ENCODE results near the gene XDH. TPM values are rescaled to one million over a fixed set of nuclear protein-coding genes. Genes with fewer than 3 reads are reported as not detected.
A peak's percentile ranks its signal among the peaks of the same experiment; 100 is the strongest.

Gene XDH
- polyA plus RNA-seq, 1 donor (not counting 4 experiments of a cell fraction or from before 2014, with no cell fraction given): 40.6 TPM

- Histone ChIP-seq H3K9ac (ENCODE audit: control insufficient read depth, extremely low read depth, insufficient read depth, low read length) (no peak overlapping the region), H3K9me3 (ENCODE audit: control insufficient read depth, low read depth, low read length) (peaks cover 2% of the 10 kb centered on the region), H3K4me2 (ENCODE audit: control insufficient read depth, extremely low read depth, insufficient read depth, low read depth, low read length) (no peak overlapping the region), H3K27ac (ENCODE audit: control insufficient read depth, insufficient read depth, low read length) (no peak overlapping the region), H4K20me1 (ENCODE audit: control insufficient read depth, extremely low read depth, insufficient read depth, low read length) (no peaks in the 10 kb centered on the region), H3K27me3 (ENCODE audit: control insufficient read depth, extremely low read depth, insufficient read depth, low read length) (no peaks in the 10 kb centered on the region), H3K36me3 (ENCODE audit: control insufficient read depth in 2 of 2, extremely low read depth in 1 of 2, insufficient read depth in 2 of 2, low read length in 2 of 2) (peaks cover 5 to 22% of the 10 kb centered on the region in 2 experiments), H2AFZ (ENCODE audit: control insufficient read depth, low read length) (no peak overlapping the region), H3K4me3 (ENCODE audit: control insufficient read depth in 2 of 3, extremely low read depth in 1 of 3, insufficient read depth in 2 of 3, low read depth in 1 of 3, low read length in 3 of 3) (no peak overlapping the region), H3K4me1 (ENCODE audit: control insufficient read depth, extremely low read depth, insufficient read depth, low read length) (peaks cover 25% of the 10 kb centered on the region), H3K9me1 (ENCODE audit: control insufficient read depth, extremely low read depth, insufficient read depth, low read length) (no peaks in the 10 kb centered on the region), H3K79me2 (ENCODE audit: control insufficient read depth, insufficient read depth, low read length) (no peaks in the 10 kb centered on the region)
- DNase-seq (ENCODE audit: low read depth, low spot score) (no peak), FAIRE-seq (no peak)
- TF ChIP-seq CTCF (optimal IDR thresholded peaks at IDR 0.05 in 1 of 3, IDR thresholded peaks at IDR 0.05 in 1 of 3, conservative IDR thresholded peaks at IDR 0.05 in 1 of 3; ENCODE audit: extremely low read depth in 1 of 3, insufficient read depth in 2 of 3, low read length in 3 of 3) (no peak), EZH2 (IDR thresholded peaks at IDR 0.05; ENCODE audit: low read length) (no peak)
- dilution Hi-C loops (cut with MboI; ENCODE audit: extremely low pct_ligation_motif_present, low sequenced_read_pairs): no loop called here
Observed at GRCh38 chr2:31397094-31397493, 17.4 kb downstream of the XDH start.

- FAIRE-seq: peak; percentile 100
- DNase-seq (ENCODE audit: low read depth, low spot score): peak; percentile 95
Observed at GRCh38 chr2:31390324-31390723, 24.2 kb downstream of the XDH start.

More at GRCh38 chr2:31390324-31390723, 24.2 kb downstream of the XDH start:
- H2AFZ ChIP-seq (ENCODE audit: control insufficient read depth, low read length): no peak overlapping the region
- no peaks in the 10 kb centered on the region for H3K9me1 ChIP-seq (ENCODE audit: control insufficient read depth, extremely low read depth, insufficient read depth, low read length)
- no peaks in the 10 kb centered on the region for H3K79me2 ChIP-seq (ENCODE audit: control insufficient read depth, insufficient read depth, low read length)
- H3K27me3 ChIP-seq (ENCODE audit: control insufficient read depth, extremely low read depth, insufficient read depth, low read length): no peaks in the 10 kb centered on the region
- peaks cover 11 to 25% of the 10 kb centered on the region in 2 experiments for H3K36me3 ChIP-seq (ENCODE audit: control insufficient read depth in 2 of 2, extremely low read depth in 1 of 2, insufficient read depth in 2 of 2, low read length in 2 of 2)
- no peak for TF ChIP-seq EZH2 (IDR thresholded peaks at IDR 0.05; ENCODE audit: low read length)
- peak in 1 of 3 experiments; percentile 6 for TF ChIP-seq CTCF (optimal IDR thresholded peaks at IDR 0.05 in 1 of 3, IDR thresholded peaks at IDR 0.05 in 1 of 3, conservative IDR thresholded peaks at IDR 0.05 in 1 of 3; ENCODE audit: extremely low read depth in 1 of 3, insufficient read depth in 2 of 3, low read length in 3 of 3)
- dilution Hi-C loops (cut with MboI; ENCODE audit: extremely low pct_ligation_motif_present, low sequenced_read_pairs): no loop called here
- H4K20me1 ChIP-seq (ENCODE audit: control insufficient read depth, extremely low read depth, insufficient read depth, low read length): no peaks in the 10 kb centered on the region
- no peak overlapping the region for H3K9ac ChIP-seq (ENCODE audit: control insufficient read depth, extremely low read depth, insufficient read depth, low read length)
- peaks cover 2% of the 10 kb centered on the region for H3K9me3 ChIP-seq (ENCODE audit: control insufficient read depth, low read depth, low read length)
- H3K4me3 ChIP-seq (ENCODE audit: control insufficient read depth in 2 of 3, extremely low read depth in 1 of 3, insufficient read depth in 2 of 3, low read depth in 1 of 3, low read length in 3 of 3): no peak overlapping the region
- H3K27ac ChIP-seq (ENCODE audit: control insufficient read depth, insufficient read depth, low read length): peak overlapping the region; percentile 71
- H3K4me2 ChIP-seq (ENCODE audit: control insufficient read depth, extremely low read depth, insufficient read depth, low read depth, low read length): peak overlapping the region; percentile 52
- peaks cover 37% of the 10 kb centered on the region for H3K4me1 ChIP-seq (ENCODE audit: control insufficient read depth, extremely low read depth, insufficient read depth, low read length)
